Mesodermal cell (in vitro differentiated cells): Measurements from ENCODE around the gene RBM42.

ENCODE experiments used
- H3K27ac ChIP-seq: 2 replicates; pipeline ENCODE4 v1.7.0; 2013; ENCODE audit warnings: mild to moderate bottlenecking, low read depth, low read length, moderate library complexity; ENCODE audit not compliant: severe bottlenecking
- H3K36me3 ChIP-seq: 2 replicates; pipeline ENCODE4 v1.7.1; 2013; ENCODE audit warnings: mild to moderate bottlenecking, low read length, moderate library complexity; ENCODE audit not compliant: control insufficient read depth, insufficient read depth
- H3K4me1 ChIP-seq: one replicate; pipeline ENCODE4 v1.7.1; 2013; ENCODE audit warnings: mild to moderate bottlenecking, low read length; ENCODE audit not compliant: insufficient read depth, control insufficient read depth, poor library complexity, severe bottlenecking
- H3K4me3 ChIP-seq: 2 replicates; pipeline ENCODE4 v1.7.0; 2013; ENCODE audit warnings: low read length, control low read depth, mild to moderate bottlenecking; ENCODE audit not compliant: insufficient read depth, poor library complexity, severe bottlenecking; ENCODE audit errors: extremely low read depth
- H3K9me3 ChIP-seq: 2 replicates; pipeline ENCODE4 v1.7.1; 2013; ENCODE audit warnings: mild to moderate bottlenecking, low read length, moderate library complexity; ENCODE audit not compliant: control insufficient read depth
- WGBS, 2 experiments: methylation state at CpG; one replicate each; pipeline ENCODE4 v1.1.5; 2013; ENCODE audit warnings: missing lambda C conversion rate in 2 of 2; ENCODE audit not compliant: insufficient coverage in 2 of 2; 5-methylcytosine and 5-hydroxymethylcytosine counted together

Gene RBM42

DNA sequence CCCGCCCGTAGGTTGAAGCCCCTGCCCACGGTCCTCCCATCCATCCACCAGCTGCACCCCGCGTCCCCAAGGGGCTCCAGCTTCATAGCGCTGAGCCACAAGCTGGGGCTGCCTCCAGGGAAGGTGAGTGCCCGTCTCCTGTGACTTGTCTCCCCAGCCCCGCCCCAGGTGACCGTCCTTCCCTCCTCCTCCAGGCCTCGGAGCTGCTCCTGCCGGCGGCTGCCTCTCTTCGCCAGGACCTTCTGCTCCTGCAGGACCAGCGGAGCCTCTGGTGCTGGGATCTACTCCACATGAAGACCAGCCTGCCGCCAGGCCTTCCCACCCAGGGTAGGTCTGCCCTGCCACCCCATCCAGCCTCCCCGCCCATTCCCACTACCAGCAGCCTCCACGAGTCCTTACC is 8.8 kb upstream of the RBM42 start:
- Histone ChIP-seq H3K4me1 (no peaks in the 10 kb centered on the region), H3K27ac (no peak overlapping the region), H3K9me3 (no peaks in the 10 kb centered on the region), H3K36me3 (peaks cover 27% of the 10 kb centered on the region), H3K4me3 (no peak overlapping the region)
- WGBS, 2 experiments, result 91 to 93% methylated on average over 12 to 17 of the region's 17 CpGs

DNA sequence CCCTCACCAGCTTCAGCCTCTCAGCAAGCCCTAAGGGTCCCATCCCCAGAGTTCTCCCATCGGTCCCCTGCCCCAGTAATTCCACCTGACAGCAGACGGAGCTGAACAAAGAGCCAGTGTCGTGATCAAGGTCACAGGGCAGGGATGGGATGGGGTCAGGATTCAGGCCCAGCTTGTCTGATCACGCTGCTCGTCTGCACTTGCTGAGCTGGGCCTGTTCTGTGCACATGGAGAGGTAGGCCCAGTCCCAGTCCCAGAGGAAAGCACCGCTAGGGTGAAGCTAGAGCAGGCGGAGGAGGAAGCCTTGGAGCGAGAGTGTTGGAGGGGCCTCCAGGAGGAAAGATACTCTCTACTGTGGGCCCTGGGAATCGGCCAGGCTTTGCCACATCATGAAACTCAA is 7.1 kb upstream of the RBM42 start:
- H3K36me3 ChIP-seq, result peaks cover 19% of the 10 kb centered on the region
- no peak overlapping the region for H3K4me3 ChIP-seq
- H3K27ac ChIP-seq, result no peak overlapping the region
- WGBS, 2 experiments, result 91 to 95% methylated on average over 7 to 8 of the region's 9 CpGs
- no peaks in the 10 kb centered on the region for H3K9me3 ChIP-seq
- H3K4me1 ChIP-seq, result no peaks in the 10 kb centered on the region

DNA sequence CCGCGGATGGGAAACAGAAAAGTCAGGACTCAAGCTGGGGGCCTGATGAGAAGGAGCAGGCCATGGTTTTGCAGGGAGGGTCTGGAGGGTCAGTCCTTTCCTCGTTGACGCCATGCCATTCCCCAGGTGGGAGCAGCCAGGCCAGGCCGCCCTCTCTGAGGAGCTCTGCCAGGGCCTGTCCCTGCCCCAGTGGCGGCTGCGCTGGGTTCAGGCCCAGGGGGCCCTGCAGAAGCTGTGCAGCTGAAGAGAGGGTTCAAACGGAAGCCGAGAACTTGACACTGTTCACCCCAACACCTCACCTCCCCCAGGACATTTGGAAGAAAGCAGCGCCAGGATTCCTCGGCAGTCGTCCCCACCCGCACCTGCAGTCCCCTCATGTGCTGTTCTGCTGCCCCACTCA is 6.1 kb upstream of the RBM42 start:
- H3K27ac ChIP-seq, result no peak overlapping the region
- H3K4me3 ChIP-seq, result no peak overlapping the region
- 96% methylated on average over 9 to 13 of the region's 13 CpGs for WGBS, 2 experiments
- peaks cover 16% of the 10 kb centered on the region for H3K36me3 ChIP-seq
- no peaks in the 10 kb centered on the region for H3K9me3 ChIP-seq
- no peaks in the 10 kb centered on the region for H3K4me1 ChIP-seq

DNA sequence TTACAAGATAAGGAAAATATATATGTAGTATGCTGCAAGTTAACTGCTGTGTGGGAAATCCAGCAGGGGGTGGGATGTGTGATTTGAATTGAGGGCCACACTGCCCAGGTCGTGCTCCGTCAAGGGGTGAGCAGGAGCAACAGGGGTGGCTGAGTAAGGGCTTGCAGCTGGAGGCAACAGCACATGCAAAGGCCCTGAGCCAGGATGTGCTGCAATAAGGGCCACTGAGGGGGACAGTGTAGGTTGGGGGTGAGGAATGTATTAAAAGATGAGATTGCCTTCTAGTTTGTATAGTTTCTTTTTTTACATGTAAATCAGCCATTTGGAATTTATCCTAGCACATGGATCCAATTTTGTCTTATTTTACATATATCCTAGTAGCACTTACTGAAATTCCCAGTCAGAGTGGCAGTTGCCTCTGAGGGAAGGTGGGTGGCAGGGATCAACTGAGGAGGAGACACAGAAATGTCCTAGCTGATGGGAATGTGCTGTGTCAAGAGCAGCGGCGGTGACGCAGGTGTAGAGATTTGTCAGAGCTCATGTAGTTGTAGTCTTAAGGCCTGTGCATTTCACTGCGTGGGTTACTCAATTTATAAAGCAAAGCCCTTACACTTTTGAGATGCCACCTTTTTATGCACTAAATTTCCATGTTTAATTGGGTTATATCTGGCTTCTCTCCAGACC is 5.4 kb upstream of the RBM42 start:
- H3K36me3 ChIP-seq, result peaks cover 13% of the 10 kb centered on the region
- 88 to 90% methylated on average over 5 to 6 of the region's 6 CpGs for WGBS, 2 experiments
- no peaks in the 10 kb centered on the region for H3K9me3 ChIP-seq
- H3K4me3 ChIP-seq, result no peak overlapping the region
- no peaks in the 10 kb centered on the region for H3K4me1 ChIP-seq
- H3K27ac ChIP-seq, result no peak overlapping the region

DNA sequence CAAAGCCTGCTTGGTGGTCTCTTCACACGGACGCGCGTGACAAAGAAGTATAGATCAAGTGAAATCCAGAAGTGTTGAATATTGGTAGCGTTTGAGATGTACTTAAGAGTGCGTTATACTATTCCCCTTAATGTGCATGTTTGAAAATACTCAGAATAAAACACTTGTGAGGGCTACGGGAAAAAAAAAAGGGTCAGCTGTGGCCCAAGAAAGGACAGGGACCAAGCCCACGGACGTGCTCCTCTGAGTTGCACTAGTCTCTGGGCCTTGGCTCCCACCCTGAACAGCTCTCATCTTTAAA is 622 bp upstream of the RBM42 start:
- peaks cover 4% of the 10 kb centered on the region for H3K4me1 ChIP-seq
- peak overlapping the region; percentile 93 for H3K27ac ChIP-seq
- H3K36me3 ChIP-seq, result peaks cover 29% of the 10 kb centered on the region
- peak overlapping the region; percentile 100 for H3K4me3 ChIP-seq
- H3K9me3 ChIP-seq, result no peaks in the 10 kb centered on the region
- WGBS, 2 experiments, result 33 to 44% methylated on average over 8 to 9 of the region's 9 CpGs

DNA sequence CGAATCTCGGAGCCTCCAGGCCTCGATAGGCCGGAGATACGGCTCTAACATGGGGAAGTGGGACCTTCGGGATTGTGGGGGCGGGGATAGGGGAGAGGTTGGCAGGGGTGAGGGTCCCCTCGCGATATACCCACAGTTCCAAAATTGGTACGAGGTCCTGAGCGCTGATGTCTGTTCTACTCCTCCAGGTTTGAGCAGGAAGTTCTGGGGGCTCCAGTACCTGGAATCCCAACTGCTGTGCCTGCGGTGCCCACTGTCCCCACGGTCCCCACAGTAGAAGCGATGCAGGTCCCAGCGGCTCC is 447 bp downstream of the RBM42 start:
- Histone ChIP-seq H3K36me3 (peaks cover 39% of the 10 kb centered on the region), H3K4me1 (peaks cover 4% of the 10 kb centered on the region), H3K9me3 (no peaks in the 10 kb centered on the region), H3K4me3 (peak overlapping the region; percentile 100), H3K27ac (peak overlapping the region; percentile 45)
- whole genome bisulfite sequencing, 2 experiments, result 9 to 15% methylated on average over 14 of the region's 15 CpGs

DNA sequence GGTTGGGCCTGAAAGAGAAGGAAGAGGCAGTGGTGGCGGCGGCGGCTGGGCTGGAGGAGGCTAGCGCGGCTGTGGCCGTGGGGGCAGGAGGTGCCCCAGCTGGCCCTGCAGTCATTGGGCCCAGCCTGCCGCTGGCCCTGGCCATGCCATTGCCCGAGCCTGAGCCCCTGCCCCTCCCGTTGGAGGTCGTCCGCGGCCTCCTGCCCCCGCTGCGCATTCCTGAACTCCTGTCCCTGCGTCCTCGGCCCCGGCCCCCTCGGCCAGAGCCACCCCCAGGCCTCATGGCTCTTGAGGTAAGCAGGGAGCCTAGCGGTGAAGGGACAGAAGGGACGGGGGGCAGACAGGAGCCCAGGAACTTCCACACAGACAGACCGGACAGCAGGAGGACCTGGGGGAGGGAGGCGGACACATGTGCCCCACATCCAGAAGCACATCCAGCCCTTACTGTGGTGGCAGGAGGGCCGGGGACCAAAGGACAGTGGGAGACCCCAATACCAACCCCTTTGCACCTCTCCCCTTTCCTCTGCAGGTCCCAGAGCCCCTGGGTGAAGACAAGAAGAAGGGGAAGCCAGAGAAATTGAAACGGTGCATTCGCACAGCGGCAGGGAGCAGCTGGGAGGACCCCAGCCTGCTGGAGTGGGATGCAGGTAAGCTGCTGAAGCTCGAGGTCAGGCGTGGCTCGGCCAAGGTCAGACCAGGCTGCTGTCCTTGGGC is 5.0 kb downstream of the RBM42 start:
- 96 to 98% methylated on average over 11 to 23 of the region's 29 CpGs for WGBS, 2 experiments
- Histone ChIP-seq H3K4me3 (no peak overlapping the region), H3K9me3 (no peaks in the 10 kb centered on the region), H3K4me1 (peaks cover 5% of the 10 kb centered on the region), H3K36me3 (peaks cover 81% of the 10 kb centered on the region), H3K27ac (no peak overlapping the region)

DNA sequence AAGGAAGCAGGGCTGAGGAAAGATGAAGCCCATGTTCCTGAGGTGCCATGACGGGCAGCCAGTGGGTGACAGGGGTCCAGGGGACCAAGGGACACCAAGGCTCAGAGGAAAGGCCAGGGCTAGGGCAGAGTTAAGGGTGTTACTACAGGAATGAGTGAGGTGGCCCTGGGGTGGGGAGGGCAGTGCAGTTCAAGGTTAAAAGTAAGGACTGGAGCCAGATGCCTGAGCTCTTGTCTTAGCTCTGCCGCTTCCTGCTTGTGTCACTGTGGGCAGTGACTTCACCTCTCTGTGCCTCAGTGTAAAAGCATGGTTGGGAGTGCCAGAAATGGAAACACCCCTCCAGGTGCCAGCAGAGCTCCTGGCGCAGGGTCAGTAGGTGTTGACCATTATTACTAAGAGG is 7.8 kb downstream of the RBM42 start:
- no peak overlapping the region for H3K27ac ChIP-seq
- WGBS, 2 experiments, result 94 to 100% methylated on average over 3 of the region's 3 CpGs
- H3K4me1 ChIP-seq, result peaks cover 4% of the 10 kb centered on the region
- no peaks in the 10 kb centered on the region for H3K9me3 ChIP-seq
- H3K36me3 ChIP-seq, result peaks cover 67% of the 10 kb centered on the region
- no peak overlapping the region for H3K4me3 ChIP-seq

DNA sequence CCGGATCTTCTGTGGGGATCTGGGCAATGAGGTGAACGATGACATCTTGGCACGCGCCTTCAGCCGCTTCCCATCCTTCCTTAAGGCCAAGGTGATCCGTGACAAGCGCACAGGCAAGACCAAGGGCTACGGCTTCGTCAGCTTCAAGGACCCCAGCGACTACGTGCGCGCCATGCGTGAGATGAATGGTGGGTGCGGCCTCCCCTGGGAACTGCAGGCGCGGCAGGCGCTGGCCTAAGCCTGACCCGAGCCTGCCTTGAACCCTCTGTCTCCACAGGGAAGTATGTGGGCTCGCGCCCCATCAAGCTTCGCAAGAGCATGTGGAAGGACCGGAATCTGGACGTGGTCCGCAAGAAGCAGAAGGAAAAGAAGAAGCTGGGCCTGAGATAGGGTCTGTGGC is 8.3 kb downstream of the RBM42 start:
- WGBS, 2 experiments, result 97 to 98% methylated on average over 25 of the region's 25 CpGs
- Histone ChIP-seq H3K9me3 (no peaks in the 10 kb centered on the region), H3K4me1 (peaks cover 9% of the 10 kb centered on the region), H3K27ac (no peak overlapping the region), H3K4me3 (no peak overlapping the region), H3K36me3 (peaks cover 62% of the 10 kb centered on the region)

DNA sequence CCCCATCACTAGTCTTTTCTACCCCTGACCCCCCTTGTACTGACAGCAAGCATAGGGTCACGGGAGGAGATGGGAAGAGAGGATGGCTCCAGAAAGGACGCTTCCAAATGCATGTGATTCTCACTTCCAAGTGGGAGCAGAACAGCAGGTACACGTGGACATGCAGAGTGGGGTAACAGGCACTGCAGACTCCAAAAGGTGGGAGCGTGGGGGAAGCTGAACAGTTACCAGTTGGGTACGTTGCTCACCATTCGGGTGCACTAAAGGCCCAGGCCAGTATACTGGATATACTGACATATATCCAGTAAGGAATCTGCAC is 10.4 kb downstream of the RBM42 start:
- Histone ChIP-seq H3K9me3 (no peaks in the 10 kb centered on the region), H3K36me3 (peaks cover 42% of the 10 kb centered on the region), H3K27ac (peak overlapping the region; percentile 50), H3K4me3 (no peak overlapping the region), H3K4me1 (peaks cover 16% of the 10 kb centered on the region)
- 76 to 78% methylated on average over 6 of the region's 6 CpGs for WGBS, 2 experiments

DNA sequence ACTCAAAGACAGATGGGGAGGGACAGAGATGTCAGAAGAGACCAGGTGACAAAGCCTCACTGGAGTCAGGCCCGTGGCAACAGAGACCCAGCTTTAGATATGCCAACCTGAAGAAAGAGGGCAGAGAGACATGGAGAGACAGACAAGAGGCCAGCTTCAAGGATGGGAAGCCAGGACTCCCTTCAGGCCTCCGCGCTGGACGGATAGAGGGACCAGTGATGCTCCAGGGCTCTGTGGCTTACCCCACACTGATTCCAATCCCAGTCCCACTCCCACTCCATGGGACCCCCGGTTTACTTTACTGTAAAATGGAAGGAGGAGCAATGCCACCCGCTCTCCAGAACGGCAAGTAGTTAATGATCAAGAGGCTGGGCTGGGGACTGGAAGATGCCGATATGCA is 11.0 kb downstream of the RBM42 start:
- Histone ChIP-seq H3K36me3 (peaks cover 37% of the 10 kb centered on the region), H3K27ac (peak overlapping the region; percentile 50), H3K4me3 (no peak overlapping the region), H3K4me1 (peaks cover 16% of the 10 kb centered on the region), H3K9me3 (no peaks in the 10 kb centered on the region)
- WGBS, 2 experiments, result 82 to 97% methylated on average over 2 to 4 of the region's 8 CpGs
